Mucosa of stomach (tissue), 1 donor: ENCODE results near the gene ADCY3.

Experiments used
- H3K27me3 ChIP-seq: one replicate; pipeline ENCODE4 v1.7.0; 2013; ENCODE audit warnings: mild to moderate bottlenecking, low read length; ENCODE audit not compliant: control insufficient read depth, insufficient read depth
- H3K36me3 ChIP-seq: one replicate; pipeline ENCODE4 v1.7.0; 2013; ENCODE audit warnings: low read length; ENCODE audit not compliant: control insufficient read depth, insufficient read depth
- H3K4me1 ChIP-seq: one replicate; pipeline ENCODE4 v1.7.0; 2013; ENCODE audit warnings: mild to moderate bottlenecking, low read length; ENCODE audit not compliant: control insufficient read depth, insufficient read depth
- H3K4me3 ChIP-seq: one replicate; pipeline ENCODE4 v1.7.0; 2013; ENCODE audit warnings: low read length
- H3K9ac ChIP-seq: one replicate; pipeline ENCODE4 v1.7.0; 2013; ENCODE audit warnings: mild to moderate bottlenecking, low read length, moderate library complexity
- H3K9me3 ChIP-seq: one replicate; pipeline ENCODE4 v1.7.0; 2013; ENCODE audit warnings: mild to moderate bottlenecking, low read length, moderate library complexity; ENCODE audit not compliant: control insufficient read depth
- donor health status: Pancreatic carcinoma.

ADCY3 gene

GRCh38 chr2:24881158-24881557 lies 38.9 kb downstream of the ADCY3 start:
- H3K4me3 ChIP-seq, result no peak overlapping the region
- H3K9ac ChIP-seq, result no peak overlapping the region
- no peaks in the 10 kb centered on the region for H3K36me3 ChIP-seq
- no peaks in the 10 kb centered on the region for H3K27me3 ChIP-seq
- H3K9me3 ChIP-seq, result no peaks in the 10 kb centered on the region
- no peaks in the 10 kb centered on the region for H3K4me1 ChIP-seq

GRCh38 chr2:24878341-24878740 lies 41.7 kb downstream of the ADCY3 start:
- Histone ChIP-seq H3K27me3 (no peaks in the 10 kb centered on the region), H3K9ac (no peak overlapping the region), H3K36me3 (no peaks in the 10 kb centered on the region), H3K4me1 (no peaks in the 10 kb centered on the region), H3K4me3 (no peak overlapping the region), H3K9me3 (no peaks in the 10 kb centered on the region)

DNA sequence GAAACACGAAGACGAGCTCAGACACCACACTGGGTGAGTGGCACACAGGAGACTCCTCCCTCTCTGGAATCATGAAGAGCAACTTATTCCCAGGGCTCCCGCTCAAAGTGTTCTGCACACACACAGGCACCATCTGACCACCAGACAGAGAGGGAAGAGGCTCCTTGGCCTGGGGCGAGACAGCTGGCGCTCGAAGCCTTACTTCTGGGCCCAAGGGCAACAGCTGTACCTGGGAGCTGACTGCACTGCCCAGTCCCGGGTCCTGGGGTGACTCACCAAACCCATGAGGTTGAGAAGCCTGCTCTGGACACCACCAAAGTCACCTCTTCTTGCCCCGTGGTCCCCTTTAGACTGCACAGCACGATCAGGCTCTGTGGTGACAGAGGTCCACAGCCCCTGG lies 42.4 kb downstream of the ADCY3 start:
- H3K27me3 ChIP-seq, result no peaks in the 10 kb centered on the region
- H3K36me3 ChIP-seq, result no peaks in the 10 kb centered on the region
- no peaks in the 10 kb centered on the region for H3K9me3 ChIP-seq
- H3K9ac ChIP-seq, result no peak overlapping the region
- no peak overlapping the region for H3K4me3 ChIP-seq
- no peaks in the 10 kb centered on the region for H3K4me1 ChIP-seq

DNA sequence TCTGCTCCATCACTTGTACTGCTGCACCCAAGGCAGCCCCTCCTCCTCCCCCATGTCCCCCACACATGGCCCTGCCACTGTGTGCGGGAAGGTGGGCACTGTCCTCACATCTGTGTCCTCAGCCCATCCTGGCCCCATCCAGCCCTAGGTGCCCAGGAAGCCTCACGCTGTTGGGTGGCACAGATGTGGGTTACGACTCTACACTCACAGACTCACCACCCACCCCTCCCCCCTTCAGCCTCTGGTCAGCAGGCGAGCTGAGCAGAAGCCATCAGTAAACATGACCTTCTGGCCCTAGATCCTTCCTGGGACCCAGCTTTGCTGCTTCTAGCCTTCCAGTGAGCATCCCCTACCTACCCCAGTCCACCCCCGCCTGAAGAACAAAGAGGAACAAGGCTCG lies 43.0 kb downstream of the ADCY3 start:
- Histone ChIP-seq H3K4me1 (no peaks in the 10 kb centered on the region), H3K9me3 (no peaks in the 10 kb centered on the region), H3K36me3 (no peaks in the 10 kb centered on the region), H3K27me3 (no peaks in the 10 kb centered on the region), H3K9ac (no peak overlapping the region), H3K4me3 (no peak overlapping the region)

- Histone ChIP-seq H3K27me3 (no peaks in the 10 kb centered on the region), H3K36me3 (no peaks in the 10 kb centered on the region), H3K9ac (no peak overlapping the region), H3K4me3 (no peak overlapping the region), H3K4me1 (no peaks in the 10 kb centered on the region), H3K9me3 (no peaks in the 10 kb centered on the region)
Measured at GRCh38 chr2:24875901-24876300, 44.1 kb downstream of the ADCY3 start.

DNA sequence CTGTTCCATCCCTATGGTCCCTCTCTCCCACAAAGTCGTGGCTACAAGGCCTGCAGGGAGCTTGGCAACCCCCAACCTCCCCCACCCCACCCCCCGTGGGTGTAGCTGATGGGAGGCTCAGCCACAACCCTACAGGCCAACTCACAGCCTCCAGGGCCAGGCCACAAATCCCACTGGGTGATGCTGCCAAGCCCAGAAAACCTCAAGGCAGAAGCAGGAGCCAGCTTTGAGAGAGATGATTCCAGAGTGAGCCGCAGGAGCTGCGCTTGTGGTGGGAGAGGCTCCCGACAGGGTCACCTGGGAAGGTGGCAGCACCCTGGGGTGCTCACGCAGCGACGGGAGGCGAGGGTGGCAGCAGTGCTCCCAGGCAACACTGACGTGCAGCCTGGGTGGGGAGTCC lies 44.8 kb downstream of the ADCY3 start:
- no peaks in the 10 kb centered on the region for H3K27me3 ChIP-seq
- no peak overlapping the region for H3K9ac ChIP-seq
- no peaks in the 10 kb centered on the region for H3K9me3 ChIP-seq
- no peaks in the 10 kb centered on the region for H3K4me1 ChIP-seq
- H3K36me3 ChIP-seq, result no peaks in the 10 kb centered on the region
- H3K4me3 ChIP-seq, result no peak overlapping the region

GRCh38 chr2:24874035-24874434 lies 46.0 kb downstream of the ADCY3 start:
- no peaks in the 10 kb centered on the region for H3K36me3 ChIP-seq
- H3K4me3 ChIP-seq, result no peak overlapping the region
- no peaks in the 10 kb centered on the region for H3K4me1 ChIP-seq
- H3K9ac ChIP-seq, result no peak overlapping the region
- no peaks in the 10 kb centered on the region for H3K9me3 ChIP-seq
- no peaks in the 10 kb centered on the region for H3K27me3 ChIP-seq

GRCh38 chr2:24873619-24874018 lies 46.4 kb downstream of the ADCY3 start:
- H3K4me3 ChIP-seq, result no peak overlapping the region
- no peak overlapping the region for H3K9ac ChIP-seq
- H3K36me3 ChIP-seq, result no peaks in the 10 kb centered on the region
- H3K27me3 ChIP-seq, result no peaks in the 10 kb centered on the region
- no peaks in the 10 kb centered on the region for H3K4me1 ChIP-seq
- H3K9me3 ChIP-seq, result no peaks in the 10 kb centered on the region

DNA sequence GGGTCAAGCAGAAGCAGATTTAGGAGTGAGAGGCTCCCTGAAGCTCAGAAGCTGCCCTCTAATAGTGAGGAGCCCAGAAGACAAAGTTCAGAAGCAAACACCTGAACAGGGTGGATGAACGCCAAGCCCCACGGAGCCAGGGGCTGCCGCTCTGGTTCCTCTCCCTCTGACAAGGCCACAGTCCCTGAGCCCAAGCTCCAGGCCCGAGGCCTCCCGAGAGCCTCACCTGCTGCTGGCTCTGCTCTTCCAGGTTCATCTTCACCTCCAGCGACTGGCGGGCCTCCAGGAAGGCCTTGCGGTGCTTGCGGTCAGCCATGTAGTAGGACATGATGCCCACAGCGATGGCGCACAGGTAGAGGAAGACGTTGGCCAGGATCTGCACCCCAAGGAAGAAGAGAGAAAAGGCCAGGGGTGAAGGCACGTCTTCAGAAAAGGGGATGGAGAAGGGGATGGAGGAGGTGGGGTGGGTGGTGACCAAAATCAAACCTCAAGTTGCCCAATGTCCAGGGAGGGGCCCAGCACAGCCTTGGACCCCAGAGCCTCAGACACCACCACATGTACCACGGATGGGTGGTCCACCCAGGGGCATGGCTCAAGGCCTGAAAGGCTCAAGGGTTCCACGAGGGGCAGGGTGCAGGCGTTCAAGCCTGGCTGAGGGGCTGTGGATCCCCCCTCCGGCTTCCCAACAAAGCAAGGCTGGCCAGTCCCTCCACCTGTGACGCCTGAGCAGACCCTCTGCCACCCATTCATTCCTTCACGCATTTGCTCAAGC lies 47.5 kb downstream of the ADCY3 start:
- H3K4me3 ChIP-seq, result no peak overlapping the region
- no peaks in the 10 kb centered on the region for H3K27me3 ChIP-seq
- H3K9me3 ChIP-seq, result no peaks in the 10 kb centered on the region
- H3K9ac ChIP-seq, result no peak overlapping the region
- H3K4me1 ChIP-seq, result no peaks in the 10 kb centered on the region
- H3K36me3 ChIP-seq, result no peaks in the 10 kb centered on the region

DNA sequence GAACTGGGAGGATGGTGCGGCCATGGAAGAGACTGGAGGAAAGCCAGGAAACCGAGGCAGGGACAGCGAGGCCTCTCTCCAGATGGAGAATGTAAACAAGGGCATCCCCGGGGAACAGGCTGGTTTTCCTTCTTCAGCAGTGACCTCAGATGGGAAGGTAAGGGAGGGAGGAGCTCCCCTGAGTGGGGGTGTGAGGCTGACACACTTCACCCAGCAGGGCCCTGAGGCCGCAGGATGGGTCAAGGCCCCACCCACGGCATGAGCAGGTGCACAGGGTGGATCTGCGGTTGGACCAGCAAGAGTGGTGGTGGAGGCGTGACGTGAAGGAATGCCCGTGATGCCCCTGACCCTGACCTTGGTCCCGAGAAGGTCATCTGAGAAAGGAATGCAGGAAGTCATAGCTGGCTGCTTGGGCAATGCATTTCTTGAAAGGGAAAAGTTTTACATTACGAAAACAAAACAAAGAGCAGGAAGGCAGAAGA lies 48.1 kb downstream of the ADCY3 start:
- no peaks in the 10 kb centered on the region for H3K36me3 ChIP-seq
- no peaks in the 10 kb centered on the region for H3K9me3 ChIP-seq
- no peak overlapping the region for H3K4me3 ChIP-seq
- H3K27me3 ChIP-seq, result no peaks in the 10 kb centered on the region
- no peaks in the 10 kb centered on the region for H3K4me1 ChIP-seq
- no peak overlapping the region for H3K9ac ChIP-seq

- no peaks in the 10 kb centered on the region for H3K27me3 ChIP-seq
- no peaks in the 10 kb centered on the region for H3K4me1 ChIP-seq
- H3K9me3 ChIP-seq, result no peaks in the 10 kb centered on the region
- no peaks in the 10 kb centered on the region for H3K36me3 ChIP-seq
- H3K9ac ChIP-seq, result no peak overlapping the region
- no peak overlapping the region for H3K4me3 ChIP-seq
Measured at GRCh38 chr2:24870891-24871705, 48.9 kb downstream of the ADCY3 start.

GRCh38 chr2:24870440-24870839 lies 49.6 kb downstream of the ADCY3 start:
- no peaks in the 10 kb centered on the region for H3K4me1 ChIP-seq
- no peak overlapping the region for H3K9ac ChIP-seq
- no peaks in the 10 kb centered on the region for H3K27me3 ChIP-seq
- H3K4me3 ChIP-seq, result no peak overlapping the region
- H3K9me3 ChIP-seq, result no peaks in the 10 kb centered on the region
- no peaks in the 10 kb centered on the region for H3K36me3 ChIP-seq
